Epithelial cell of esophagus (primary cell): ENCODE data around the gene SPIRE2.
"Not testable (repeated sequence)": the region's sequence is repeated elsewhere in the genome, so short reads cannot be mapped to it uniquely, and the experiment has no call there.

Source experiments
- DNase-seq: peaks from one replicate; pipeline ENCODE4 v3.0.0; 2010; ENCODE audit warnings: low read depth
- H3K4me3 ChIP-seq: 2 replicates; pipeline ENCODE4 v1.5.1; 2011; ENCODE audit warnings: mild to moderate bottlenecking, low read length, control low read depth
- CTCF ChIP-seq: IDR thresholded peaks from 2 replicates; pipeline ENCODE4 v1.5.1; 2011; ENCODE audit warnings: low read depth, mild to moderate bottlenecking, low read length, control low read depth, inconsistent platforms; ENCODE audit not compliant: insufficient read depth; ENCODE audit errors: missing control alignments

The SPIRE2 gene

DNA sequence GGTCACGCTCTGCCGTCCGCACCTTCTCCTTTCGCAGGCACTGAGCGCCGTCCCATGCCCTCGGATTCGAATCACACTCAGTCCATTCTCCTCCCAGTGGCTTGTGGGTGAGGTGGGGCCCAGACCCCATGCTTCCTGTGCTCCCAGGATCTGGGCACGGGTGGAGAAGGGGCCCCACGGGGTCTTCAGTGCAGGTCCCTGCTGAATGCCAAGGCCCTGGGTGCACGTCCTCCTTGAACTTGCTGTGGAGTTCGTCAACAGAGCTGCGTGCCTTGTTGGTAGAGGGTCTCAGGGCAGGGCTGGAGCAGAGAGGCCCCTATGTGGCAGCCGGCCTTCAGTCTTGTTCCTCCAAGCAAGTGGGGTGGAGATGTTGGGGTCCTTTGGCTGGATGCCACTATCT, 83.1 kb downstream of the SPIRE2 start:
- no peak for TF ChIP-seq CTCF
- H3K4me3 ChIP-seq, result no peak overlapping the region
- DNase-seq, result no peak

GRCh38 chr16:89912143-89912542, 83.9 kb downstream of the SPIRE2 start:
- H3K4me3 ChIP-seq, result no peak overlapping the region
- no peak for TF ChIP-seq CTCF

DNA sequence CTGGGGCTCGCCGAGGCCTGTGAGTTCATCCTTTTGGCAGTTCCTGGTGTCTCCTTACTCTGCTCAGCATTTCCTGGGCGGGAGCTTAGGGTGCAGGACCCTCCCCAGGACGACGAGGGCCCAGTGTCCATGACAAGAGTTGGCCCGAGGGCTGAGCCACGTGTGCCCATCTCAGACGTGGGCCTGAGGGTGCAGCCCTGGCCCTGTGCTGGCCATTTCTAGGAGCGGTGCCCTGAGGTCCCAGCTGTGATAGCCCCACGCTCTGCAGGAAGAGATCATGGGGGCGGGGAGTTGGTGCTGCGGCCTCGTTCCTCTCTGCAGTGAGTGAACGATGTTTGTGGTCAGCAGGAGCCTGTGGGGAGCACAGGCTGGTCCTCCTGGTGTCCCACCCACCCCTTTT, 84.4 kb downstream of the SPIRE2 start:
- no peak for DNase-seq
- TF ChIP-seq CTCF, result no peak
- no peak overlapping the region for H3K4me3 ChIP-seq

More at GRCh38 chr16:89912143-89912542, 83.9 kb downstream of the SPIRE2 start:
- no peak for DNase-seq

DNA sequence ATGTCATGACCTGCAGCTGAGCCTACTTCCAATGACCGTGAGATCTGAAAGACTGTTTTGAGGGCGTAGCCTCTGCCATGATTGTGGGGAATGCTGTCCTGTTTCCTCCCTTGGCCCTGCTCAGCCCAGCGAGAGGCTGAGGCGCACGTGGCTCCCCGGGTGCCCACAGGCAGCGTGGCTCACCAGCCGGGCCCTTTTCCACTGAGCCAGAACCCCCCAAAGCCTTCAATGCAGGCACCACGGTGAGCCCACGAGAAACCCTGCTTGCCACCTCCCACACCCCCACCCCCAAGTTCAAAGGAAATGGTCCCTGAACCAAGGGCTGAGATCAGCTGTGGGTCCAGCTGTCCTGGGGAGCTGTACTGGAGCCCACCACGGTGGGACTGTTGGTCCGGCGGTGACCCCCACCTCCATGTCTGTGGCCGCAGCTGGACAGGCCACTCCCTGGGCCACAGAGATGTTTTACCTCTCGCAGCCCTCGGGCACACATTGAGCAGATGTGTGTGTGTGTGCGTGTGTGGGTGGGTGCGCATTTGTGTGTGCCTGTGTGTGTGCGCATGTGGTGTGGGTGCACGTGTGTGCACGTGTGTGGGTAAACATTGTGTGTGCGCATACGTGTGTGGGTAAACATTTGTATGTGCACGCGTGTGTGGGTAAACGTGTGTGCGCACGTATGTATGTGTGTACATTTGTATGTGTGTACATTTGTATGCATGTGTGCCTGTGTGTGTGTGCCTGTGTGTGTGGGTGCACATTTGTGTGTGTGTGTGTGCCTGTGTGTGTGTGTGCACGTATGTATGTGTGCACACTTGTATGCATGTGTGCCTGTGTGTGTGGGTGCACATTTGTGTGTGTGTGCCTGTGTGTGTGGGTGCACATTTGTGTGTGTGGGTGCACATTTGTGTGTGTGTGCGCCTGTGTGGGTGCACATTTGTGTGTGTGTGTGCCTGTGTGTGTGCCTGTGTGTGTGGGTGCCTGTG, 85.4 kb downstream of the SPIRE2 start:
- no peak overlapping the region for H3K4me3 ChIP-seq
- DNase-seq, result no peak
- TF ChIP-seq CTCF, result no peak

DNA sequence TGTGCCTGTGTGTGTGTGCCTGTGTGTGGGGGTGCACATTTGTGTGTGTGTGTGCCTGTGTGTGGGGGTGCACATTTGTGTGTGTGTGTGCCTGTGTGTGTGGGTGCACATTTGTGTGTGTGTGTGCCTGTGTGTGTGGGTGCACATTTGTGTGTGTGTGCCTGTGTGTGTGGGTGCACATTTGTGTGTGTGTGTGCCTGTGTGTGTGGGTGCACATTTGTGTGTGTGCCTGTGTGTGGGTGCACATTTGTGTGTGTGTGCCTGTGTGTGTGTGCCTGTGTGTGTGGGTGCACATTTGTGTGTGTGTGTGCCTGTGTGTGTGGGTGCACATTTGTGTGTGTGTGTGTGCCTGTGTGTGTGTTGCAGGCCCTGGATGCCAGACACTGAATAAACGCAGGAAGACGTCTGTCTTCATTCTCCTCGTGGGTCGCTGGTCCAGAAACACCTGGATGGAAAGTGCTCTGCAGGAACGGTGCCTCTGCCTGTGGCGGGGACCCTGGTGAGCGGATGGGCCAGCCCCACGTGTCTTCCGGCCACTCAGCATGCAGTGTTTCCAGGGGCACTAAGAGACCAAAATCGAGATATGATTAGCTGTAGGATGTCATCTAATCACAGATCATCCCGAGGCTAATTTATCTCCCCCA, 86.5 kb downstream of the SPIRE2 start:
- DNase-seq, H3K4me3 ChIP-seq: not testable (repeated sequence)

- TF ChIP-seq CTCF, result no peak
- H3K4me3 ChIP-seq, result no peak overlapping the region
- DNase-seq, result no peak
Measured at GRCh38 chr16:89915303-89916232, 87.3 kb downstream of the SPIRE2 start.
